Left lung (tissue), 10 donors: ENCODE data around the gene VSTM4. TPM values are rescaled to one million over a fixed set of nuclear protein-coding genes. Genes with fewer than 3 reads are reported as not detected.
A peak's percentile ranks its signal among the peaks of the same experiment; 100 is the strongest.

Source experiments
- ATAC-seq: fragments of 200-7000 bp; cut with Tn5 transposase; one replicate; pipeline ENCODE4 v1.9.1; 2020; ENCODE audit warnings: moderate library complexity
- DNase-seq, 4 donors: peaks; one replicate each; pipeline ENCODE4 v3.0.0-alpha.2; 2013 to 2020
- H3K27ac ChIP-seq, 2 donors: fragments of 200-600 bp; sonication (generic) in 1 of 2; one replicate each; pipeline versions ENCODE4 v1.5.0 to v1.8.0; 2020 to 2021
- H3K27me3 ChIP-seq, 2 donors: fragments of 200-600 bp; sonication (generic) in 1 of 2; one replicate each; pipeline versions ENCODE4 v1.5.0 to v1.8.0; 2020 to 2021
- H3K36me3 ChIP-seq, 2 donors: fragments of 200-600 bp; sonication (generic) in 1 of 2; one replicate each; pipeline versions ENCODE4 v1.5.0 to v1.8.0; 2020 to 2021
- H3K4me1 ChIP-seq, 2 donors: fragments of 200-600 bp; one replicate each; pipeline ENCODE4 v1.8.0; 2021
- H3K4me3 ChIP-seq, 2 donors: fragments of 200-600 bp; sonication (generic) in 1 of 2; one replicate each; pipeline versions ENCODE4 v1.5.0 to v1.8.0; 2020 to 2021; ENCODE audit warnings: mild to moderate bottlenecking in 1 of 2
- H3K9me3 ChIP-seq, 2 donors: fragments of 200-600 bp; sonication (generic) in 1 of 2; one replicate each; pipeline versions ENCODE4 v1.5.0 to v1.8.0; 2020 to 2021
- CTCF ChIP-seq, 2 donors: fragments of 200-600 bp; sonication (generic) in 1 of 2; IDR thresholded peaks; one replicate each; pipeline versions ENCODE4 v1.5.0 to v1.8.0; 2021; ENCODE audit warnings: antibody characterized with exemption in 2 of 2
- intact Hi-C, 2 donors: fragments of 100-400 bp; cut with DNase I; formaldehyde crosslinking; loops; one replicate each; pipeline versions ENCODE4 v1.11.2 to v1.14.2; 2022
- polyA plus RNA-seq, 6 donors: library from polyadenylated mRNA; unstranded; fragments of 120-200 nt; gene quantifications; one replicate each; pipeline ENCODE4 v1.2.1, GENCODE V29; 2013; ENCODE audit not compliant: insufficient read length in 6 of 6
- total RNA-seq, 2 donors: library from RNA; stranded (reverse); fragmentation: NEBNext Ultra II Directional; extraction: Animal tissue kit (Norgen Biotek cat#: 25700); gene quantifications; one replicate each; pipeline ENCODE4 v1.2.1, GENCODE V29; 2021
- donor health status: DM: no; HTN: yes; CAD: no.
- donor health status: DM: no; HTN: no; CAD: no.

VSTM4 gene
- total and polyA plus RNA-seq, 8 donors = 11.0 to 36.9 (median 30.8) TPM

GRCh38 chr10:49107111-49107886 lies 8.0 kb downstream of the VSTM4 start:
- no peak for DNase-seq
- intact Hi-C loops = no loop called here
- no peak overlapping the region for H3K27ac ChIP-seq

DNA sequence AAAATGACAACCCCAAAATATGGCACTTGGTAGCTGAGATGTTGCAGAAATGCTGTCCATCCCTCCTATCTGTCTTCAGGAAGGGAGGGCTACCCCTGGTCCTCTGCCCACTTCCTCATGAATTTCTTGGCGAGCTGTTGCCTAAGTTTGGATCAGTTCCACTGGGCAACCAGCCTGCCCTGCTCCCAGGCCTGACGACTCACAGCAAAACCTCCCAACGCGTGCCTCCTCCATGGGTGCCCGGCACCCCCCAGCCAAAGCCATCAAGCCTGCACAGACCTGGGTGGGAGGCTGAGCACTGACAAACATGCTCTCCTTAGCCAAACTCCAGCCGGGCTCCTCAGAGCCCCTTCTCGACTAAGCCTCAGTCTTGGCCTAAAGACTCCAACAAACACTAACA lies 8.9 kb downstream of the VSTM4 start:
- Histone ChIP-seq H3K9me3 (no peaks in the 10 kb centered on the region), H3K4me3 (no peak overlapping the region), H3K4me1 (peaks cover 0 to 10% of the 10 kb centered on the region in 2 donors), H3K27ac (no peak overlapping the region), H3K27me3 (no peaks in the 10 kb centered on the region), H3K36me3 (no peaks in the 10 kb centered on the region)
- DNase-seq (no peak), ATAC-seq (peak; percentile 11)
- TF ChIP-seq CTCF (IDR thresholded peaks at IDR 0.05) = no peak
- intact Hi-C loops = no loop called here

More at GRCh38 chr10:49107111-49107886, 8.0 kb downstream of the VSTM4 start:
- Histone ChIP-seq H3K27me3 (no peaks in the 10 kb centered on the region), H3K4me1 (peaks cover 0 to 10% of the 10 kb centered on the region in 2 donors), H3K9me3 (no peaks in the 10 kb centered on the region), H3K36me3 (no peaks in the 10 kb centered on the region), H3K4me3 (no peak overlapping the region)
- no peak for TF ChIP-seq CTCF (IDR thresholded peaks at IDR 0.05)
- no peak for ATAC-seq

DNA sequence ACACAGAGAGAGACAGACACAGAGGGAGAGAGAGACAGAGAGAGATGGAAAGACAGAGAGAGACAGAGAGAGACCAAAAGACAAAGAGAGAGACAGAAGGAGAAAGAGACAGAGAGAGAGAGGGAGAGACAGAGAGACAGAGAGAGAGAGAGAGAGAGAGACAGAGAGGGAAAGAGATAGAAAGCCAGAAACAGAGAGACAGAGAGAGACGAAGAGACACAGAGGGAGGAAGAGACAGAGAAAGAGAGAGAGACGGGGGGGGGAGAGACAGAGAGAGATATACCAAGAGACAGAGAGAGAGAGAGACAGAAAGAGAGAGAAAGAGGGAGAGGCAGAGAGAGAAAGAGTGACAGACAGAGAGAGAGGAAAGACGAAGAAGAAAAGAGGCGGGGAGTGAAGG lies 10.2 kb downstream of the VSTM4 start:
- Histone ChIP-seq H3K27me3 (no peaks in the 10 kb centered on the region), H3K27ac (no peak overlapping the region), H3K4me1 (peaks cover 0 to 10% of the 10 kb centered on the region in 2 donors), H3K9me3 (no peaks in the 10 kb centered on the region), H3K4me3 (no peak overlapping the region), H3K36me3 (no peaks in the 10 kb centered on the region)
- no peak for ATAC-seq
- DNase-seq = no peak
- intact Hi-C loops = no loop called here
- no peak for TF ChIP-seq CTCF (IDR thresholded peaks at IDR 0.05)

GRCh38 chr10:49104323-49104722 lies 11.0 kb downstream of the VSTM4 start:
- Histone ChIP-seq H3K27ac (no peak overlapping the region), H3K9me3 (no peaks in the 10 kb centered on the region), H3K4me1 (peaks cover 0 to 10% of the 10 kb centered on the region in 2 donors), H3K36me3 (no peaks in the 10 kb centered on the region), H3K27me3 (no peaks in the 10 kb centered on the region), H3K4me3 (no peak overlapping the region)
- ATAC-seq (no peak), DNase-seq (no peak)
- intact Hi-C loops = no loop called here
- TF ChIP-seq CTCF (IDR thresholded peaks at IDR 0.05) = no peak

- ATAC-seq (no peak), DNase-seq (no peak)
- TF ChIP-seq CTCF (IDR thresholded peaks at IDR 0.05) = no peak
- Histone ChIP-seq H3K9me3 (no peaks in the 10 kb centered on the region), H3K4me1 (peaks cover 0 to 10% of the 10 kb centered on the region in 2 donors), H3K36me3 (no peaks in the 10 kb centered on the region), H3K4me3 (no peak overlapping the region), H3K27me3 (no peaks in the 10 kb centered on the region), H3K27ac (no peak overlapping the region)
- intact Hi-C loops = no loop called here
These were observed 11.6 kb downstream of the VSTM4 start for GRCh38 chr10:49103761-49104160.
